GM23338 (cell line): Measurements from ENCODE around the gene APOBEC3B. TPM values are rescaled to one million over a fixed set of nuclear protein-coding genes. Genes with fewer than 3 reads are reported as not detected.

Source experiments
- ATAC-seq: fragments of 200-7000 bp; cut with Tn5 transposase; 3 replicates; pipeline ENCODE4 v1.9.1; 2020
- DNase-seq: peaks from one replicate; pipeline ENCODE4 v3.0.0-alpha.2; 2015; ENCODE audit warnings: low spot score
- H2AFZ ChIP-seq: fragments of 200-600 bp; sonication (generic); 2 replicates; pipeline ENCODE4 v1.8.0; 2016; ENCODE audit warnings: antibody characterized with exemption, mild to moderate bottlenecking, moderate library complexity
- H3F3A ChIP-seq: fragments of 200-600 bp; sonication (generic); replicated peaks from 2 replicates; pipeline ENCODE4 v1.8.0; 2017; ENCODE audit warnings: antibody characterized with exemption, mixed run types, low read depth
- H3K27ac ChIP-seq: fragments of 200-600 bp; sonication (generic); 2 replicates; pipeline ENCODE4 v1.6.1; 2016; ENCODE audit warnings: low read depth
- H3K27me3 ChIP-seq: fragments of 200-600 bp; sonication (generic); 2 replicates; pipeline ENCODE4 v1.8.0; 2016; ENCODE audit warnings: mild to moderate bottlenecking, mixed run types, moderate library complexity; ENCODE audit not compliant: insufficient read depth
- H3K36me3 ChIP-seq: fragments of 200-600 bp; sonication (generic); 2 replicates; pipeline ENCODE4 v1.8.0; 2016; ENCODE audit warnings: mild to moderate bottlenecking; ENCODE audit not compliant: insufficient read depth
- H3K4me1 ChIP-seq: fragments of 200-600 bp; sonication (generic); 2 replicates; pipeline ENCODE4 v1.8.0; 2016; ENCODE audit warnings: mild to moderate bottlenecking, moderate library complexity; ENCODE audit not compliant: insufficient read depth
- H3K4me2 ChIP-seq: fragments of 200-600 bp; sonication (generic); 2 replicates; pipeline ENCODE4 v1.7.1; 2017; ENCODE audit warnings: mixed run types
- H3K4me3 ChIP-seq: fragments of 200-600 bp; sonication (generic); 2 replicates; pipeline ENCODE4 v1.6.1; 2016; ENCODE audit warnings: mixed run types
- H3K79me2 ChIP-seq: fragments of 200-600 bp; sonication (generic); replicated peaks from 2 replicates; pipeline ENCODE4 v1.8.0; 2017; ENCODE audit warnings: mild to moderate bottlenecking; ENCODE audit not compliant: insufficient read depth
- H3K9me2 ChIP-seq: fragments of 200-600 bp; sonication (generic); 2 replicates; pipeline ENCODE4 v1.8.0; 2017; ENCODE audit not compliant: insufficient read depth
- H4K20me1 ChIP-seq: fragments of 200-600 bp; sonication (generic); replicated peaks from 2 replicates; pipeline ENCODE4 v1.8.0; 2017; ENCODE audit warnings: mild to moderate bottlenecking; ENCODE audit not compliant: insufficient read depth
- H3K27ac Mint-ChIP-seq: 2 replicates; pipeline ENCODE4 v1.8.0; 2020; ENCODE audit warnings: inconsistent platforms, mild to moderate bottlenecking, moderate library complexity, mixed read lengths
- H3K27me3 Mint-ChIP-seq: 3 replicates; pipeline ENCODE4 v1.8.0; 2022; ENCODE audit warnings: low read depth, mild to moderate bottlenecking, moderate library complexity, mixed read lengths, inconsistent platforms; ENCODE audit not compliant: insufficient read depth, poor library complexity
- H3K36me3 Mint-ChIP-seq: 3 replicates; pipeline ENCODE4 v1.8.0; 2021; ENCODE audit warnings: low read depth, mild to moderate bottlenecking, inconsistent platforms, moderate library complexity, mixed read lengths
- H3K4me1 Mint-ChIP-seq: 3 replicates; pipeline ENCODE4 v1.8.0; 2020; ENCODE audit warnings: mild to moderate bottlenecking, inconsistent platforms, mixed read lengths
- H3K4me3 Mint-ChIP-seq: 3 replicates; pipeline ENCODE4 v1.8.0; 2021; ENCODE audit warnings: moderate library complexity, mild to moderate bottlenecking, inconsistent platforms, mixed read lengths
- H3K9me3 Mint-ChIP-seq: 3 replicates; pipeline ENCODE4 v1.8.0; 2020; ENCODE audit warnings: moderate library complexity, mild to moderate bottlenecking, inconsistent platforms, mixed read lengths
- EZH2 ChIP-seq: fragments of 200-600 bp; sonication (generic); IDR thresholded peaks from one replicate; pipeline ENCODE4 v1.8.0; 2017; ENCODE audit warnings: antibody characterized with exemption, mild to moderate bottlenecking, low read depth; ENCODE audit not compliant: unreplicated experiment
- EZH2phosphoT487 ChIP-seq: fragments of 200-600 bp; sonication (generic); IDR thresholded peaks from one replicate; pipeline ENCODE4 v1.8.1; 2018; ENCODE audit warnings: antibody characterized with exemption; ENCODE audit not compliant: unreplicated experiment
- NANOG ChIP-seq: IDR thresholded peaks from 2 replicates; pipeline ENCODE4 v1.6.1; 2016; ENCODE audit warnings: antibody characterized with exemption, borderline replicate concordance
- STAT1 ChIP-seq: IDR thresholded peaks from one replicate; pipeline ENCODE4 v1.6.1; 2016; ENCODE audit warnings: antibody characterized with exemption; ENCODE audit not compliant: unreplicated experiment
- ZNF114 ChIP-seq: fragments of 250-450 bp; sonication (Bioruptor Pico); IDR thresholded peaks from 2 replicates; pipeline ENCODE4 v1.5.0; 2020; ENCODE audit warnings: mild to moderate bottlenecking, moderate library complexity
- polyA plus RNA-seq: library from polyadenylated mRNA; unstranded; fragments of >200 nt; fragmentation: Nextera tagmentation; extraction: Ambion mirVana; gene quantifications from 2 replicates; pipeline ENCODE4 v1.2.1, GENCODE V29; 2016
- total RNA-seq: library from RNA; depleted of rRNA; stranded (reverse); fragments of >200 nt; shearing (Covaris generic); gene quantifications from 2 replicates; pipeline ENCODE4 v1.2.3, GENCODE V29; 2014
- TF ChIP-seq, protein P1 (sequence below): IDR thresholded peaks from 2 replicates; pipeline ENCODE4 v1.6.1; 2016; ENCODE audit warnings: antibody characterized with exemption
- TF ChIP-seq, protein P2 (sequence below): fragments of 250-450 bp; sonication (Bioruptor Pico); IDR thresholded peaks from 2 replicates; pipeline ENCODE4 v1.5.0; 2020; ENCODE audit warnings: mild to moderate bottlenecking, moderate library complexity

APOBEC3B gene
- total and polyA plus RNA-seq, 2 experiments from 2014 or later: 7.0 to 9.2 TPM

DNA sequence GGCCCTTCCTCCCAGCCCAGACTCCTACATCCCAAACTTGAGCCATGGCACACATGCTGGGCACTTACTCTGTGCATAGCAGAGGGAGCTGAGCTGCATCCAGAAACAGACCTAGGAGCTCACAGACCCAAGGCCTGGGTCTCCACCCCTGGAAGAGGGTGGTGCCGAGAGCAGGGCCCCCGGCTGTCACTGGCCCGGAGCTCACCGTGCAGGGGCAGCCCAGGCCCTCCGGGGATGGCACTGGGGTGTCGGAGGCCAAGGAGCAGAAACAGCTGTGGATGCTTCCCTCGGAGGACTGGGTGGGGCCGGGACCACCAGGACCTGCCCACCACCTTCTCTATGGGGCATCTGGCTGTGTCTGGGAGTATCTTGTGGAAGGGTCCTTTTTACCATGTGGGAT lies 29.1 kb upstream of the APOBEC3B start:
- H2AFZ ChIP-seq: no peak overlapping the region
- H3F3A ChIP-seq: no peaks in the 10 kb centered on the region
- Mint-ChIP-seq H3K36me3 (no peaks in the 10 kb centered on the region), H3K27ac (no peak overlapping the region), H3K9me3 (no peaks in the 10 kb centered on the region), H3K4me1 (no peaks in the 10 kb centered on the region; the same call in 2 of the 3 replicates), H3K4me3 (no peak overlapping the region), H3K27me3 (peaks cover 6% of the 10 kb centered on the region)
- DNase-seq: no peak
- no peak overlapping the region for H3K27ac ChIP-seq
- H3K36me3 ChIP-seq: no peaks in the 10 kb centered on the region
- no peaks in the 10 kb centered on the region for H3K4me1 ChIP-seq
- no peaks in the 10 kb centered on the region for H4K20me1 ChIP-seq
- no peak overlapping the region for H3K4me3 ChIP-seq
- no peaks in the 10 kb centered on the region for H3K79me2 ChIP-seq
- ATAC-seq: no peak
- no peak for TF ChIP-seq ZNF114 (CRISPR knock-in tag)
- TF ChIP-seq NANOG: no peak
- no peak for TF ChIP-seq STAT1
- TF ChIP-seq EZH2phosphoT487: no peak
- TF ChIP-seq, protein P1, sequence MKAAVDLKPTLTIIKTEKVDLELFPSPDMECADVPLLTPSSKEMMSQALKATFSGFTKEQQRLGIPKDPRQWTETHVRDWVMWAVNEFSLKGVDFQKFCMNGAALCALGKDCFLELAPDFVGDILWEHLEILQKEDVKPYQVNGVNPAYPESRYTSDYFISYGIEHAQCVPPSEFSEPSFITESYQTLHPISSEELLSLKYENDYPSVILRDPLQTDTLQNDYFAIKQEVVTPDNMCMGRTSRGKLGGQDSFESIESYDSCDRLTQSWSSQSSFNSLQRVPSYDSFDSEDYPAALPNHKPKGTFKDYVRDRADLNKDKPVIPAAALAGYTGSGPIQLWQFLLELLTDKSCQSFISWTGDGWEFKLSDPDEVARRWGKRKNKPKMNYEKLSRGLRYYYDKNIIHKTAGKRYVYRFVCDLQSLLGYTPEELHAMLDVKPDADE: no peak
- TF ChIP-seq EZH2: no peak
- TF ChIP-seq, protein P2, sequence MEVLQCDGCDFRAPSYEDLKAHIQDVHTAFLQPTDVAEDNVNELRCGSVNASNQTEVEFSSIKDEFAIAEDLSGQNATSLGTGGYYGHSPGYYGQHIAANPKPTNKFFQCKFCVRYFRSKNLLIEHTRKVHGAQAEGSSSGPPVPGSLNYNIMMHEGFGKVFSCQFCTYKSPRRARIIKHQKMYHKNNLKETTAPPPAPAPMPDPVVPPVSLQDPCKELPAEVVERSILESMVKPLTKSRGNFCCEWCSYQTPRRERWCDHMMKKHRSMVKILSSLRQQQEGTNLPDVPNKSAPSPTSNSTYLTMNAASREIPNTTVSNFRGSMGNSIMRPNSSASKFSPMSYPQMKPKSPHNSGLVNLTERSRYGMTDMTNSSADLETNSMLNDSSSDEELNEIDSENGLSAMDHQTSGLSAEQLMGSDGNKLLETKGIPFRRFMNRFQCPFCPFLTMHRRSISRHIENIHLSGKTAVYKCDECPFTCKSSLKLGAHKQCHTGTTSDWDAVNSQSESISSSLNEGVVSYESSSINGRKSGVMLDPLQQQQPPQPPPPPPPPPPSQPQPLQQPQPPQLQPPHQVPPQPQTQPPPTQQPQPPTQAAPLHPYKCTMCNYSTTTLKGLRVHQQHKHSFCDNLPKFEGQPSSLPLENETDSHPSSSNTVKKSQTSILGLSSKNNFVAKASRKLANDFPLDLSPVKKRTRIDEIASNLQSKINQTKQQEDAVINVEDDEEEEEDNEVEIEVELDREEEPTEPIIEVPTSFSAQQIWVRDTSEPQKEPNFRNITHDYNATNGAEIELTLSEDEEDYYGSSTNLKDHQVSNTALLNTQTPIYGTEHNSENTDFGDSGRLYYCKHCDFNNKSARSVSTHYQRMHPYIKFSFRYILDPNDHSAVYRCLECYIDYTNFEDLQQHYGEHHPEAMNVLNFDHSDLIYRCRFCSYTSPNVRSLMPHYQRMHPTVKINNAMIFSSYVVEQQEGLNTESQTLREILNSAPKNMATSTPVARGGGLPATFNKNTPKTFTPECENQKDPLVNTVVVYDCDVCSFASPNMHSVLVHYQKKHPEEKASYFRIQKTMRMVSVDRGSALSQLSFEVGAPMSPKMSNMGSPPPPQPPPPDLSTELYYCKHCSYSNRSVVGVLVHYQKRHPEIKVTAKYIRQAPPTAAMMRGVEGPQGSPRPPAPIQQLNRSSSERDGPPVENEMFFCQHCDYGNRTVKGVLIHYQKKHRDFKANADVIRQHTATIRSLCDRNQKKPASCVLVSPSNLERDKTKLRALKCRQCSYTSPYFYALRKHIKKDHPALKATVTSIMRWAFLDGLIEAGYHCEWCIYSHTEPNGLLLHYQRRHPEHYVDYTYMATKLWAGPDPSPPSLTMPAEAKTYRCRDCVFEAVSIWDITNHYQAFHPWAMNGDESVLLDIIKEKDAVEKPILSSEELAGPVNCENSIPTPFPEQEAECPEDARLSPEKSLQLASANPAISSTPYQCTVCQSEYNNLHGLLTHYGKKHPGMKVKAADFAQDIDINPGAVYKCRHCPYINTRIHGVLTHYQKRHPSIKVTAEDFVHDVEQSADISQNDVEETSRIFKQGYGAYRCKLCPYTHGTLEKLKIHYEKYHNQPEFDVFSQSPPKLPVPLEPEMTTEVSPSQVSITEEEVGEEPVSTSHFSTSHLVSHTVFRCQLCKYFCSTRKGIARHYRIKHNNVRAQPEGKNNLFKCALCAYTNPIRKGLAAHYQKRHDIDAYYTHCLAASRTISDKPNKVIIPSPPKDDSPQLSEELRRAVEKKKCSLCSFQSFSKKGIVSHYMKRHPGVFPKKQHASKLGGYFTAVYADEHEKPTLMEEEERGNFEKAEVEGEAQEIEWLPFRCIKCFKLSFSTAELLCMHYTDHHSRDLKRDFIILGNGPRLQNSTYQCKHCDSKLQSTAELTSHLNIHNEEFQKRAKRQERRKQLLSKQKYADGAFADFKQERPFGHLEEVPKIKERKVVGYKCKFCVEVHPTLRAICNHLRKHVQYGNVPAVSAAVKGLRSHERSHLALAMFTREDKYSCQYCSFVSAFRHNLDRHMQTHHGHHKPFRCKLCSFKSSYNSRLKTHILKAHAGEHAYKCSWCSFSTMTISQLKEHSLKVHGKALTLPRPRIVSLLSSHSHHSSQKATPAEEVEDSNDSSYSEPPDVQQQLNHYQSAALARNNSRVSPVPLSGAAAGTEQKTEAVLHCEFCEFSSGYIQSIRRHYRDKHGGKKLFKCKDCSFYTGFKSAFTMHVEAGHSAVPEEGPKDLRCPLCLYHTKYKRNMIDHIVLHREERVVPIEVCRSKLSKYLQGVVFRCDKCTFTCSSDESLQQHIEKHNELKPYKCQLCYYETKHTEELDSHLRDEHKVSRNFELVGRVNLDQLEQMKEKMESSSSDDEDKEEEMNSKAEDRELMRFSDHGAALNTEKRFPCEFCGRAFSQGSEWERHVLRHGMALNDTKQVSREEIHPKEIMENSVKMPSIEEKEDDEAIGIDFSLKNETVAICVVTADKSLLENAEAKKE (CRISPR knock-in tag): no peak
- H3K9me2 ChIP-seq: no peaks in the 10 kb centered on the region
- H3K27me3 ChIP-seq: no peaks in the 10 kb centered on the region
- H3K4me2 ChIP-seq: no peak overlapping the region
